OCI-LY7 (cell line): ENCODE measurements around the gene LYRM4.

ENCODE experiments used
- CTCF ChIP-seq: fragments of 200-600 bp; sonication (generic); conservative IDR thresholded peaks from 2 replicates; pipeline ENCODE4 v1.5.1; 2014; ENCODE audit warnings: mild to moderate bottlenecking, antibody characterized with exemption, low read length, moderate library complexity, mixed read lengths
- EZH2phosphoT487 ChIP-seq: fragments of 200-600 bp; sonication (generic); IDR thresholded peaks from 2 replicates; pipeline ENCODE4 v1.6.1; 2018; ENCODE audit warnings: low read depth, borderline replicate concordance, mild to moderate bottlenecking, mixed run types, antibody characterized with exemption, low read length, moderate library complexity, mixed read lengths

- no peak for TF ChIP-seq CTCF
- no peak for TF ChIP-seq EZH2phosphoT487
Measured at GRCh38 chr6:5213836-5214235, 46.9 kb downstream of the LYRM4 start.
